ENCODE data around the gene SPECC1. TPM values are rescaled to one million over a fixed set of nuclear protein-coding genes. Genes with fewer than 3 reads are reported as not detected.

The SPECC1 gene
- total RNA-seq, 2 donors from 2014 or later: 15.8 to 17.4 TPM

GRCh38 chr17:20142268-20142667, 133.1 kb downstream of the SPECC1 start:
- no peaks in the 10 kb centered on the region for H3K9me3 ChIP-seq
- no peak overlapping the region for H3K4me3 ChIP-seq
- ATAC-seq (no peak), DNase-seq (no peak)
- H3K27ac ChIP-seq: no peak overlapping the region
- 78 to 86% methylated on average over 6 of the region's 6 CpGs for WGBS, 2 donors
- H3K36me3 ChIP-seq (replicated peaks in 1 of 2; ENCODE audit: insufficient read depth in 1 of 2, low read depth in 2 of 2): no peaks in the 10 kb centered on the region
- intact Hi-C loops (cut with DNase I): no loop called here
- no peak for TF ChIP-seq CTCF (IDR thresholded peaks at IDR 0.05)
- TF ChIP-seq POLR2A (IDR thresholded peaks at IDR 0.05): no peak
- no peaks in the 10 kb centered on the region for H3K27me3 ChIP-seq
- H3K4me1 ChIP-seq: no peaks in the 10 kb centered on the region

- Histone ChIP-seq H3K27ac (no peak overlapping the region), H3K27me3 (no peaks in the 10 kb centered on the region), H3K4me3 (no peak overlapping the region), H3K36me3 (replicated peaks in 1 of 2; ENCODE audit: insufficient read depth in 1 of 2, low read depth in 2 of 2) (no peaks in the 10 kb centered on the region), H3K9me3 (no peaks in the 10 kb centered on the region), H3K4me1 (no peaks in the 10 kb centered on the region)
- DNase-seq: no peak
- 93 to 94% methylated on average over 8 of the region's 8 CpGs for WGBS, 2 donors
- no peak for TF ChIP-seq CTCF (IDR thresholded peaks at IDR 0.05)
- TF ChIP-seq POLR2A (IDR thresholded peaks at IDR 0.05): no peak
- intact Hi-C loops (cut with DNase I): no loop called here
- ATAC-seq: no peak
Observed at GRCh38 chr17:20143740-20144139, 134.6 kb downstream of the SPECC1 start.

- intact Hi-C loops (cut with DNase I): no loop called here
- WGBS, 2 donors: 67 to 85% methylated on average over 1 of the region's 1 CpG
- DNase-seq (no peak), ATAC-seq (no peak)
- H3K27ac ChIP-seq: no peak overlapping the region
- H3K27me3 ChIP-seq: no peaks in the 10 kb centered on the region
- no peak overlapping the region for H3K4me3 ChIP-seq
- no peaks in the 10 kb centered on the region for H3K4me1 ChIP-seq
- no peaks in the 10 kb centered on the region for H3K36me3 ChIP-seq (replicated peaks in 1 of 2; ENCODE audit: insufficient read depth in 1 of 2, low read depth in 2 of 2)
- TF ChIP-seq CTCF (IDR thresholded peaks at IDR 0.05) (no peak), POLR2A (IDR thresholded peaks at IDR 0.05) (no peak)
- no peaks in the 10 kb centered on the region for H3K9me3 ChIP-seq
Observed at GRCh38 chr17:20145567-20145966, 136.4 kb downstream of the SPECC1 start.

- no peaks in the 10 kb centered on the region for H3K27me3 ChIP-seq
- H3K36me3 ChIP-seq (replicated peaks in 1 of 2; ENCODE audit: insufficient read depth in 1 of 2, low read depth in 2 of 2): no peaks in the 10 kb centered on the region
- H3K27ac ChIP-seq: no peak overlapping the region
- no peak for TF ChIP-seq POLR2A (IDR thresholded peaks at IDR 0.05)
- no peak for TF ChIP-seq CTCF (IDR thresholded peaks at IDR 0.05)
- ATAC-seq (no peak), DNase-seq (no peak)
- no peak overlapping the region for H3K4me3 ChIP-seq
- no peaks in the 10 kb centered on the region for H3K9me3 ChIP-seq
- WGBS, 2 donors: 52 to 78% methylated on average over 4 of the region's 4 CpGs
- intact Hi-C loops (cut with DNase I): no loop called here
- H3K4me1 ChIP-seq: no peaks in the 10 kb centered on the region
Observed at GRCh38 chr17:20149251-20149650, 140.1 kb downstream of the SPECC1 start.

GRCh38 chr17:20151174-20151573, 142.0 kb downstream of the SPECC1 start:
- TF ChIP-seq CTCF (IDR thresholded peaks at IDR 0.05) (no peak), POLR2A (IDR thresholded peaks at IDR 0.05) (no peak)
- intact Hi-C loops (cut with DNase I): no loop called here

More at GRCh38 chr17:20151174-20151573, 142.0 kb downstream of the SPECC1 start:
- ATAC-seq: no peak
- H3K27ac ChIP-seq: no peak overlapping the region
- no peaks in the 10 kb centered on the region for H3K36me3 ChIP-seq (replicated peaks in 1 of 2; ENCODE audit: insufficient read depth in 1 of 2, low read depth in 2 of 2)
- no peak overlapping the region for H3K4me3 ChIP-seq
- WGBS, 2 donors: 74 to 78% methylated on average over 5 of the region's 5 CpGs
- H3K4me1 ChIP-seq: no peaks in the 10 kb centered on the region
- no peak for DNase-seq
- H3K9me3 ChIP-seq: no peaks in the 10 kb centered on the region
- H3K27me3 ChIP-seq: no peaks in the 10 kb centered on the region
